HG02943 (cell line): ENCODE results near the gene CCDC66.

Source experiments
- ATAC-seq: cut with Tn5 transposase; IDR thresholded peaks from one replicate; pipeline ENCODE4 v1.9.1; 2021; ENCODE audit warnings: mild to moderate bottlenecking, low read depth, moderate library complexity; ENCODE audit not compliant: unreplicated experiment

Gene CCDC66

DNA sequence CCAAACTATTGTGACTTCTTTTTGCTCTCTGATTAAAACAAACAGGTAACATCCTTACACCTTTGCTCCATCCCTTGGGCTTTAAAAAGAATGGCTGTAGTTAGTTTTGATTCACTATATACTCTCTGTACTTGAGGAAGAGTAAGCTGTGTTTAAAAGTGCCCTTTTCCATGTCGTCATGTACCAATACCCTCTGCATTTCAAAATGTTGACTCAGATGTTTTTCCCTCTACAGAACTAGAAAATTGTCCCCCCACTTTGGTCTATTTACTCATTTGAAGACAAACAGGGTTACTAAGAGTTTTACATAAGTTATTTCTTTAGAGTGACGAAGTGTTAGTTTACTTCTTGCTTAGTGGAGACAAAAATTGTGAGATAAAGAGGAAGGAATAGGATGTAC is 63.4 kb downstream of the CCDC66 start:
- ATAC-seq = no peak

- ATAC-seq = no peak
Measured at GRCh38 chr3:56621681-56622080, 64.7 kb downstream of the CCDC66 start.

GRCh38 chr3:56622381-56622780 is 65.4 kb downstream of the CCDC66 start:
- ATAC-seq = no peak

- ATAC-seq = no peak
Measured at GRCh38 chr3:56624725-56625124, 67.8 kb downstream of the CCDC66 start.

DNA sequence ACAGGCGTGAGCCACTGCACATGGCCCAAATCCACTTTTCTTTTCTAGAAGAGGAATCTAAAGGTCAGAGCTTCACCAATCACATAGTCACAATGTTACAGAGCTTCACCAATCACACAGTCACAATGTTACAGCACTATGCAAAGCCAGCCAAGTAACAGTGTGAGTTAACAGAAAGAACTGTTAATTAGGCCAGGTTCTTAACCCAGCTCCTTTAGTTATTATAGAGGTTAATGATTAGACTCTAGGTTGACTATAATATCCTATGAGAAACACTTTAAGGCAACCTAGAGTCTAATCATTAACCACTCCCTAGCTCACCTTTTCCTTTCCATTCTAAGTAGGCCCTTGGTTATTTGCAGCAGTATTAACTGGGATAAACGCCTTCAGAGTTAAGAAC is 72.1 kb downstream of the CCDC66 start:
- peak; percentile 73 for ATAC-seq

DNA sequence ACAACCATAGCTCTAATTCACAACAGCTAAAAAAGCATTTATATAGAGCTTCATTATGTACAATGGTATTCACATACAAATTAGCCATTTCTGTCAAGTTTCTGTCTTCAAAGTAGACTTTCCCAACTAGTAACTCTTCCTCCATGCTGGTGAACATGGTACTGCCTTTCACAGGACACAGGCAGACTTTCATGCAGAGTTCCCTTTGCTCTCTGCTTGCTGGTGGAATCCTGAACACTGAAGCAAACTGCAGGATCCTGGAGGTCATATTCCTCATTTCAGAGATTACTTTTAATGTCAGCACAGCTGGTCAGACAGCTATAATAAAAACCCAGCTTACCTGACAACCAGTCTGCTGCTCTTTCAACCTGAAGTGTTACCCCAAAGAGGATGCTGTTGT is 72.5 kb downstream of the CCDC66 start:
- peak; percentile 25 for ATAC-seq

DNA sequence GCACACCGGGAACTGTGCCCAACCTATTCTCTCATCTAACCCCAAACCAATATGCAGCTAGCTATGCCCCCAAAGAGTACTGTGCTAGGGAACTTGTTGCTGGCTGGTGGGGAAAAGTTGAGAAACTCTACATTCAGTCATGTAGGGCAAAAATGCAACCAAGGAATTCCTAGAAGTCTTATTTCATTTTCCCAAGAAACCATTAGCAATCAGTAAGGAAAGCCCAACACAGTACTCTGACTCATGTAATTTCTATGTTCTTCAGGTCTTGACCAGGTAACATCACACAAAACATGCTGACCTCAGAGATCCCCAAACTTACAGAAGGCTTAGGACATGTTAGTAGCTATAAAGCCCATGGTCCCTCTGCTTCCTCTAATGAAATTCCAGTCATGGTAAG is 74.0 kb downstream of the CCDC66 start:
- no peak for ATAC-seq

GRCh38 chr3:56633181-56633580 is 76.2 kb downstream of the CCDC66 start:
- ATAC-seq = no peak

DNA sequence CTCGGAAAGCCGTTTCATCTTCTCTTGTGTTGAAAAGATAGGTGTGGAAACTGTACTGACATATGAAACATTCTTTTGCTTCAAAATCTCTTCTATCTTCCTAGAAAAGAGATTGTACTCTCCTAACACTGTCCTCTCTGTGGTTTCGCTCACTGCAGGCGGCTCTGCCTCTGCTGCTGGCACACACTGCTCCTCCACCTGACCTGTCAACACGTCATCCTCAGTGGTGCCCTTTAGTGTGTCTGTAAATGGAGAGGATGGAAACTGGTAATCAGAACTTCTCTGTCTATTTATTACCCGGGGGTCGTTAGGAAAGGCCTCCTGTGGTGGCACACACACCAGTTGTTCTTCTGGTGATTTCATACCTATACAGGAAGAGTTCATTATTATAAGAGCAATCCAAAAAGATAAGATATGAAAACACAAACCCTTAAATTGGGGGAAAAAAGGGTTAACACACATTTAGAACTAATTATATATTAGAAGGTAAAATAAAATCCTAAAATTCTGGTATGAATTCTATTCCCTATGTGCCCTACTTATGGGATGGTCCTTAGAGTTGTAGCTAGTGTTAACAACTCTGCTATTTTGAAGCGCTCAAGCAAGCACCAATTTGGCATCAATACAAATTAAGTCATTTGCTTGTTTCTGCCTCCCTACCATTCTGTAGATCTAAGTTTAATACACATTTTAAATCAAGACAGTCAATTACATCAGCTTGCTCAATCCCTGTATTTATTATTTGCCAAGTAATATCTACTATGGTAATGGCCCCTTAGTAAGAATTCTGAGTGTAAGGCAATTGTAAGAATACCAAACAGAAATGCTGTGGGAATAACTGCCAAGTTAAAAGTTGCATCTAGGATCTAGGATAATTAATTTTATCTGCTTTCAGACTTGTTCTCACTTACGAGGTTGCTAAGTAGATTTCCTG is 76.9 kb downstream of the CCDC66 start:
- no peak for ATAC-seq

DNA sequence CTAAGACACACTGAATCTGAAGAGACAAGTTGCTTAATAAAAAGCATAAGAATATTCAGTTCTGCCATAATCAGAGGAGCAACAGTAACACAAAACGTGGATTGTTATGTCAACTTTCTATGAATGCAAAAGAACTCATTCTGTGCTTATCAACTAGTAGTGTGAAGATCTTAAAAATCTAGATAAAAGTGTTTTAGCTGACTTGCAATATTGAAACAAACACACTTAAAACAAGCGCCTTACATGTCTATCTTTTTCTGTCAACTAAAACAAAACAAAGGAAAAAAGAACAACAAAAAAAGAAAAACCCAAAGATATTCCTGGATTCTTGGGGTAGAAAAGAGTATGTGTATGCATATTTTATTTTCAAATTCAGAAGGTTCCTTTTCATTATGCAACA is 88.4 kb downstream of the CCDC66 start:
- no peak for ATAC-seq

DNA sequence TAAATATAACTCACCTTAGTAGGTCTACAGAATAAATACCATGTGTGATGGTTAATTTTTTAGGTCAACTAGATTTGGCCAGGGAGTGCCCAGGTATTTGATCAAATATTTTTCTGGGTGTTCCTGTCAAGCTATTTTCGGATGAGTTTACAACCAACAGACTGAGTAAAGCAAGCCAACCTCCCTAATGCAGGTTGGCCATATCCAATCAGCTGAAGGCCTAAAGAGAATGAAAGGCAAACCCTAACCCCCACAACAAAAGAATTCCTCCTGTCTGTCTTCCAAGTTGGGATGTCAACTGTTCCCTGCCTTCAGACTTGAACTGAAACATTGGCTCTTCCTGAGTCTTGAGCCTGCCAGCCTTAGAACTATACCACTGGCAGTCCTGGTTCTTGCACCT is 97.5 kb downstream of the CCDC66 start:
- no peak for ATAC-seq

DNA sequence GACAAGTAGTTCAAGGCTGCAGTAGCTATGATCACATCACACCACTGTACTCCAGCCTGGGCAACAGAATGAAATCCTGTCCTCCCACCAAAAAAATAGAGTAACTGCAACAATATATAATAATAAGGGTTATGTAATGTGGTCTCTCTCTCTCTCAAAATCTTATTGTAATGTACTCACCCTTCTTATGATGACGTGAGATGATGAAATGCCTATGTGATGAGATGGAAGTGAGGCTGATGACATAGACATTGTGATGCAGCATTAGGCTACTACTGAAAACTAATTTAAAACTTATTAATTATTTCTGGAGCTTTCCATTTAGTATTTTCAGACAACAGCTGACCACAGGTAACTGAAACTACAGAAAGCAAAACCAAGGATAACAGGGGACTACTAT is 98.7 kb downstream of the CCDC66 start:
- ATAC-seq = no peak

DNA sequence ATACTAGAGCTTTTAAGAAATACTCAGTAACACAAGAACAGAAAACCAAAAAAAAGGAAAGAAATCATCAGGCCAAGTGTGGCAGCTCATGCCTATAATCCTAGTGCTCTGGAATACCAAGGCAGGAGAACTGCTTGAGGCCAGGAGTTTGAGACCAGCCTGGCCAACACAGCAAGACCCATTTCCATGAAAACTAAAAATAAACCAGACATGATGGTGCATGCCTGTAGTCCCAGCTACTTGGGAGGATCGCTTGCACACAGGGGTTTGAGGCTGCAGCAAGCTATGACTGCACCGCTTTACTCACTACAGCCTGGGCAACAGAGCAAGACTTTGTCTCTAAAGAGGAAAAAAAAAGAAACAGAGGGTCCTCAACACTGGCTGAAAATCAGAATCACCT is 107.8 kb downstream of the CCDC66 start:
- no peak for ATAC-seq

DNA sequence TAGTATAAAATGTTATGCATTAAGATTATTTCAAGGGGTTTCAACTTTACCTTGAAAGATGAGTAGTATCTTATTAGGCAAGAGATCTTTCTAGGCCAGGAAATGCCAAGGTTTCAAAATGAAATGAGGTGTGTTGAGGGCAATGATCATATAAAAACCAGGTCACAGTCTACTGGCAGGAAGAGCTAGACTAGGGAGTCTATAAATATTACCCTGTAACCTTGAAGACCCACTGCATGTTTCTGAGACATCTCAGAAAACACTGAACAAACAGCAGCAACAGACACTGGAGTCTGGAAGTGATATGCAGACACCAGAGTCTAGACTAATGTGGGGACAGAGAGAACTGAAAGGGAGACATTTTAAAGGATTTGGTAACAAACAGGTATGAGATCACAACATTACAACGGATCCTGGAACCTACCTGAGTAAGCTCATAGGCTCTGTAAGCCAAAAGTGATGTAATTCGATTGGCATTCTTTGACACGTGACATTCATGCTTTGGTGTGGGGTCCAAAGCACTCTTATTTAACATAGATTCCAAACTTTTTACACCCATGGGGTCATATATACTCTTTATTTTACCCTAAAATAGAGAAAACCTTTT is 111.1 kb downstream of the CCDC66 start:
- no peak for ATAC-seq
